ENCODE data around the gene SLC22A23. TPM values are rescaled to one million over a fixed set of nuclear protein-coding genes. Genes with fewer than 3 reads are reported as not detected.

SLC22A23 gene
- total RNA-seq, 1 experiment from 2014 or later: 5.7 TPM

DNA sequence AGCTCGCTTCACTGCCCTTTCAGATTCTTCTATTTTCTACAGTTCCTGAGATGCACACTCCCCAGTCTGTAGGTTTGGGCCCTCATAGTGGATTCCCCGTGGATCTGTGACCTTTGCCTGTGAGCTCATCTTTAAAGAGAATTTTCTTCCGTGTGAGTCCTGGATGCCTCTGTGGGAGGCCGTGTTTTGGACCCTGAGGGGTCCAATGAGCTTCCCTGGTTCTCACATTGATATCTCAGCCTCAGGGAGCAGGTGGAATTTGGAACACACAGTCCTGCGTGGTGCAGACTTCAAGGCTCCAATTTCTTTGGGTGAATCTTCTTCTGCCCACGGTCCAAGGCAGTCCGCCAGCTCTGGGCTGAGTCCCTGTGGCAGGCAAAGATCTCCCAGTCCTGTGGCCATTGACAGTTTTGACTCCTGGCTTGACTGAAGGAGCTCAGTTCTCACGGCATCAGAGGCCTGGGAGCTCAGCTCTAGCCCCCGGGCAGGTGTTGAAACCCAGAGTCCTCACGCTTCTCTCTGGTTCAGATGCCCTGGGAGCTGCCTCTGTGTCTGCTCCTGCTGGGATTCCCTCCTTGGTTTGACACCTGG, 137.1 kb downstream of the SLC22A23 start:
- no peaks in the 10 kb centered on the region for H3K36me3 ChIP-seq (ENCODE audit: low read depth, low read length)
- H3K4me2 ChIP-seq (ENCODE audit: low read length): no peak overlapping the region
- H3F3A ChIP-seq (ENCODE audit: low read length, unreplicated experiment): peaks cover 1% of the 10 kb centered on the region
- DNase-seq: no peak
- no TSS peak for BruUV-seq (replicated peaks)
- no peak overlapping the region for H3K9ac ChIP-seq (ENCODE audit: low read length)
- TF ChIP-seq EZH2phosphoT487 (IDR thresholded peaks at IDR 0.05; ENCODE audit: borderline replicate concordance, low read length): no peak
- TF ChIP-seq EZH2 (IDR thresholded peaks at IDR 0.05; ENCODE audit: low read length, unreplicated experiment): no peak
- TF ChIP-seq, protein P1, sequence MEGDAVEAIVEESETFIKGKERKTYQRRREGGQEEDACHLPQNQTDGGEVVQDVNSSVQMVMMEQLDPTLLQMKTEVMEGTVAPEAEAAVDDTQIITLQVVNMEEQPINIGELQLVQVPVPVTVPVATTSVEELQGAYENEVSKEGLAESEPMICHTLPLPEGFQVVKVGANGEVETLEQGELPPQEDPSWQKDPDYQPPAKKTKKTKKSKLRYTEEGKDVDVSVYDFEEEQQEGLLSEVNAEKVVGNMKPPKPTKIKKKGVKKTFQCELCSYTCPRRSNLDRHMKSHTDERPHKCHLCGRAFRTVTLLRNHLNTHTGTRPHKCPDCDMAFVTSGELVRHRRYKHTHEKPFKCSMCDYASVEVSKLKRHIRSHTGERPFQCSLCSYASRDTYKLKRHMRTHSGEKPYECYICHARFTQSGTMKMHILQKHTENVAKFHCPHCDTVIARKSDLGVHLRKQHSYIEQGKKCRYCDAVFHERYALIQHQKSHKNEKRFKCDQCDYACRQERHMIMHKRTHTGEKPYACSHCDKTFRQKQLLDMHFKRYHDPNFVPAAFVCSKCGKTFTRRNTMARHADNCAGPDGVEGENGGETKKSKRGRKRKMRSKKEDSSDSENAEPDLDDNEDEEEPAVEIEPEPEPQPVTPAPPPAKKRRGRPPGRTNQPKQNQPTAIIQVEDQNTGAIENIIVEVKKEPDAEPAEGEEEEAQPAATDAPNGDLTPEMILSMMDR (conservative IDR thresholded peaks at IDR 0.05; ENCODE audit: low read depth, low read length): no peak
- CTCF ChIA-PET: no interaction called here
- H3K27ac ChIP-seq (ENCODE audit: low read length): no peak overlapping the region
- H3K9me3 ChIP-seq (ENCODE audit: low read length): no peaks in the 10 kb centered on the region
- H4K20me1 ChIP-seq (ENCODE audit: low read length): no peaks in the 10 kb centered on the region
- H3K27me3 ChIP-seq (ENCODE audit: low read length): no peaks in the 10 kb centered on the region
- ATAC-seq: no peak
- H2AFZ ChIP-seq (ENCODE audit: low read length): no peak overlapping the region
- H3K9me2 ChIP-seq (replicated peaks; ENCODE audit: low read length): no peaks in the 10 kb centered on the region
- intact Hi-C loops (cut with micrococcal nuclease): no loop called here
- H3K79me2 ChIP-seq (ENCODE audit: low read length): no peaks in the 10 kb centered on the region
- peaks cover 13% of the 10 kb centered on the region for H3K4me1 ChIP-seq (ENCODE audit: insufficient read depth, low read length)
- POLR2A ChIA-PET (ENCODE audit: unreplicated experiment): interaction anchor here (0.6 kb wide), 1 partner anchor 1224 kb away, joined by 3 read pairs; no protein-coding TSS in a partner anchor
- H3K4me3 ChIP-seq (ENCODE audit: low read length): no peak overlapping the region

DNA sequence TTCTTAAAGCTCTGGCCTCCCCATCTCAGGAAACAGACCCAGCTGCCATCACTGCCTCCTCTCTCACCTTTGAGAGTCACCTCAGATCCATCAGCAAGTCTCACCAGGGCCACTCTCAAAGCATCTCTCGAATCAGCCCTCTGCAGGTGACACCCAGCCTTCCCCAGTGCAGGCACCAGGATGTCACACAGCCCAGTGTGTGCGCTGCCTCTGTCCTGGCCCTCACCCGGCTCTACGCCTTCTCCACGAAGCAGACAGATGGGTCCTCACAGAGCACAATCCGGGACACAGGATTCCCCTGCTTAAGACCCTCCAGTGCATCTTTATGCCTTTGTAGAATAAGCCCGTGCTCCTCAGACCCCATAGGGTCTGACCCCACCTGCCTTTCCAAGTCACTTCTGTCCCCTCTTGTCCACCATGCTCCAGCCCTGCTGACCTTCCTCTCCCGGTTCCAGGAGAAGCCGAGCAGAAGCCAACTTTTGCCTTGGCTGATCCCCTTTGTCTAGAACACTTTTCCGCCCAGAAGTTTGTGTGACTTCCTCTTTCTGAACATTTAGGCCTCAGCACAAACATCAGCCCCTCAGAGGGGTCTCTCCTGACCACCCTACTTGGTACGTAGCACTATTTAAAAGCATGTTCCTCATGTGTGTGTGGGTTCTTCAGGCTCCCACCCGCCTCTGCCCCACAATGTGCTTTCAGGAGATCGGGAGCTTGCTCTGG, 137.9 kb downstream of the SLC22A23 start:
- Histone ChIP-seq H3K4me1 (ENCODE audit: insufficient read depth, low read length) (peaks cover 6% of the 10 kb centered on the region), H3K27ac (ENCODE audit: low read length) (no peak overlapping the region), H3F3A (ENCODE audit: low read length, unreplicated experiment) (no peaks in the 10 kb centered on the region), H3K4me2 (ENCODE audit: low read length) (no peak overlapping the region), H3K27me3 (ENCODE audit: low read length) (no peaks in the 10 kb centered on the region), H3K9me3 (ENCODE audit: low read length) (no peaks in the 10 kb centered on the region), H2AFZ (ENCODE audit: low read length) (no peak overlapping the region), H3K9ac (ENCODE audit: low read length) (no peak overlapping the region), H3K9me2 (replicated peaks; ENCODE audit: low read length) (no peaks in the 10 kb centered on the region), H3K36me3 (ENCODE audit: low read depth, low read length) (no peaks in the 10 kb centered on the region), H4K20me1 (ENCODE audit: low read length) (no peaks in the 10 kb centered on the region), H3K79me2 (ENCODE audit: low read length) (no peaks in the 10 kb centered on the region), H3K4me3 (ENCODE audit: low read length) (no peak overlapping the region)
- intact Hi-C loops (cut with micrococcal nuclease): no loop called here
- DNase-seq (no peak), ATAC-seq (no peak)
- TF ChIP-seq EZH2 (IDR thresholded peaks at IDR 0.05; ENCODE audit: low read length, unreplicated experiment) (no peak), EZH2phosphoT487 (IDR thresholded peaks at IDR 0.05; ENCODE audit: borderline replicate concordance, low read length) (no peak)
- TF ChIP-seq, protein P1 (conservative IDR thresholded peaks at IDR 0.05; ENCODE audit: low read depth, low read length): no peak
- BruUV-seq (replicated peaks): no TSS peak
- CTCF ChIA-PET: no interaction called here
- POLR2A ChIA-PET (ENCODE audit: unreplicated experiment): no interaction called here

DNA sequence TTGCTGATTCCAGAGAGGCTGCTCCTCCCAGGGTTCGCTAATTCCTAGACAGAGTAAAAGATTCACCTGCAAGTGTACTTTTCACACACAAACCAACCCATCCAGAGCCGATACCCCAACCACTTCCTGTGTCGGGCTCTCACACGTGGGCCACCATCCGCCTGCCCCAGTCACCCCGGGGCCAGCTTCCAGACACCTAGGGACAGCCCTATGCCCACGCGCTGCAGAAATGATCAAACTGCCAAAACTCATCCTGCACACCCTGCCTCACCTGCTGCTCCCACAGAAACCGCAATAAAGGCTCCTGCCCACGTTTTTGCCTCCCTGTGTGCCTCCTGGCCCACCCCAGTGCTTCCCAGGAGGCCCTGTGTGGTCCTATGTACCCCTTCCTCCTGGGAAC, 138.6 kb downstream of the SLC22A23 start:
- Histone ChIP-seq H3K4me3 (ENCODE audit: low read length) (no peak overlapping the region), H3K9me3 (ENCODE audit: low read length) (no peaks in the 10 kb centered on the region), H3F3A (ENCODE audit: low read length, unreplicated experiment) (no peaks in the 10 kb centered on the region), H3K27ac (ENCODE audit: low read length) (no peak overlapping the region), H3K27me3 (ENCODE audit: low read length) (no peaks in the 10 kb centered on the region), H3K4me1 (ENCODE audit: insufficient read depth, low read length) (no peaks in the 10 kb centered on the region), H3K9me2 (replicated peaks; ENCODE audit: low read length) (no peaks in the 10 kb centered on the region), H3K9ac (ENCODE audit: low read length) (no peak overlapping the region), H4K20me1 (ENCODE audit: low read length) (no peaks in the 10 kb centered on the region), H3K79me2 (ENCODE audit: low read length) (no peaks in the 10 kb centered on the region), H3K4me2 (ENCODE audit: low read length) (no peak overlapping the region), H3K36me3 (ENCODE audit: low read depth, low read length) (no peaks in the 10 kb centered on the region), H2AFZ (ENCODE audit: low read length) (no peak overlapping the region)
- ATAC-seq: no peak
- POLR2A ChIA-PET (ENCODE audit: unreplicated experiment): no interaction called here
- DNase-seq: no peak
- CTCF ChIA-PET: no interaction called here
- BruUV-seq (replicated peaks): no TSS peak
- intact Hi-C loops (cut with micrococcal nuclease): no loop called here
- TF ChIP-seq EZH2 (IDR thresholded peaks at IDR 0.05; ENCODE audit: low read length, unreplicated experiment): no peak
- no peak for TF ChIP-seq EZH2phosphoT487 (IDR thresholded peaks at IDR 0.05; ENCODE audit: borderline replicate concordance, low read length)
- TF ChIP-seq, protein P1 (conservative IDR thresholded peaks at IDR 0.05; ENCODE audit: low read depth, low read length): no peak

All from PC-3 (cell line).